ENCODE results near the gene RASSF8. TPM values are rescaled to one million over a fixed set of nuclear protein-coding genes. Genes with fewer than 3 reads are reported as not detected.
A peak's percentile ranks its signal among the peaks of the same experiment; 100 is the strongest.

Gene RASSF8
- total RNA-seq, 1 donor from 2014 or later: 38.7 TPM

GRCh38 chr12:26027401-26027800 lies 68.9 kb downstream of the RASSF8 start:
- no peak for DNase-seq (ENCODE audit: extremely low read depth, low read depth, low spot score)

GRCh38 chr12:26028953-26029735 lies 70.7 kb downstream of the RASSF8 start:
- DNase-seq (ENCODE audit: extremely low read depth, low read depth, low spot score): peak; percentile 36

- DNase-seq (ENCODE audit: extremely low read depth, low read depth, low spot score): no peak
Measured at GRCh38 chr12:26029736-26030022, 71.2 kb downstream of the RASSF8 start.

- no peak for DNase-seq (ENCODE audit: extremely low read depth, low read depth, low spot score)
Measured at GRCh38 chr12:26030371-26030770, 71.9 kb downstream of the RASSF8 start.

- DNase-seq (ENCODE audit: extremely low read depth, low read depth, low spot score): no peak
Measured at GRCh38 chr12:26031318-26031717, 72.8 kb downstream of the RASSF8 start.

DNA sequence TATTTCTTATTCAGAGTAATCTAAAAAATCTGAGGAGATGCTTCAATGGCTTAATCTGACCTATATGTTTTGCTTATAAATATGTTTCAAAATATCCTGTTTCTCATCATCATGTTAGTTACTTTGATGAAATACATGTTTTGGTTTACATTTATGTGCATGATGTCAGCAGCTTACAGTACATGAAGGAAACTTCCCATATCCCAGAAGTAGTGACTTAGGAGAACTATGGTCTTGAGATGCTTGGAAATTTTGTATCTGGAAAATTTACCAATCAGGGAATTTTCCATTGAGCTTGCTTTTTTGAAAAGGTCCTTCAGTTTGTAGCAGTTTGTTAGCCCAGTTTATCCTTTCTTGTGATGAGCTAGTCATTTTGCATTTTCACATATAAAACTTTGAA lies 73.3 kb downstream of the RASSF8 start:
- DNase-seq (ENCODE audit: extremely low read depth, low read depth, low spot score): no peak

GRCh38 chr12:26032290-26032689 lies 73.8 kb downstream of the RASSF8 start:
- DNase-seq (ENCODE audit: extremely low read depth, low read depth, low spot score): no peak

DNA sequence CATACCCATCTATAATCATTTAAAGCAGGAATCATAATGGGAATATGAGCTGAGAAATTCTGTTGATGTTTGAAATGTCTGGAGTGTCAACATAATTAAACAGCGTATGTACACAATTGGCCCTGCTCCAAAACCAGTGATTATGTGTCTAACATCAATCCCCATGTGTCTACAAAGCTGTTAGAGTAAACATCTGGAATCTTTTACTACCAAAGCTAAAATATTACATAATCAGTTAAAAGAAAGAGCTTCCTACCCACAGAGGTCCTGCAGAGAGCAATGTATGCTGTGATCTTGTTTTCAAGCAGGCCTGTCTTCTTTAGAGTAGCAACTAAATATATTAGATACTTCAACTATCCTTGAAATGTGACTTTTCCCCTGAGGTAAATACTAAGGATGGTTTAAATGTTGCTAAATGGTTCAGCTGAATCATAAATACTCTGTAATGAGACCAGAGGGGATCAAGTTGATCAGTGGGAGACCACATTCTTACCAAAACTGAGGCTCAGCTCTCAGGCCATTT lies 74.3 kb downstream of the RASSF8 start:
- DNase-seq (ENCODE audit: extremely low read depth, low read depth, low spot score): no peak

DNA sequence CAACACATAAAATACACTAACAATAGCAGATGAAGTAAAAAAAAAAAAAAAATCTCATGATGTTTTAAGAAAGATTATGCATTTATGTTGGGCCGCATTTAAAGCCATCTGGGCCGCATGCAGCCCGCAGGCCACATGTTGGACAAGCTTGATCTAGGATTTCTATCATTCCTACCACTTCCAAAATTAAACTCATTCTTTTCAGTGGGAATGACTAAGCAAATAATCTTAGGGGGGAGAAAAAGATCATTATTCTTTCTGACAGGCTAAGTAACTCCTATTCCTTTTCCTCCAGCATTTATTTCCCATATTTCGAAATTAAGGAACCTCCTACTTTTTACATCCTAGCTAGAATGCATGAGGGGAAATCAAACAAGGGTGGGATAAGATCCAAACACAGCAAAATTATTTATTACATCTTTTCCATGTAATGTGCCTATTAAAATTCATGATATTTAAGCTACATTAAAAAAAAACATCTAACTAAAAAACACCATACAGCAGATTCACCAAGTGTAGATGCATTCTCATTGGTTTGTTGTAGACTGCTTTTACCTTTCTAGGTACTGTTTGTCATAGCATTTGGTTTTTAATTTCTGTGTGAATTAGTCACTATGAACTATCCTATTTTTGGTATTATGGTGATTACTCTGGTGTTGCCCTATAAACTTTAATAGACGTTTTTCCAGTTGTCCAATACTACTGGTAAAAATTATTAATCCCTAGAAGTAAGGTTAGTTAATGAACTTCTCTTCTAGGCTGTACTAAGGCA lies 76.1 kb downstream of the RASSF8 start:
- DNase-seq (ENCODE audit: extremely low read depth, low read depth, low spot score): no peak

- DNase-seq (ENCODE audit: extremely low read depth, low read depth, low spot score): no peak
Measured at GRCh38 chr12:26036877-26037276, 78.4 kb downstream of the RASSF8 start.

GRCh38 chr12:26037615-26038220 lies 79.2 kb downstream of the RASSF8 start:
- DNase-seq (ENCODE audit: extremely low read depth, low read depth, low spot score): no peak

DNA sequence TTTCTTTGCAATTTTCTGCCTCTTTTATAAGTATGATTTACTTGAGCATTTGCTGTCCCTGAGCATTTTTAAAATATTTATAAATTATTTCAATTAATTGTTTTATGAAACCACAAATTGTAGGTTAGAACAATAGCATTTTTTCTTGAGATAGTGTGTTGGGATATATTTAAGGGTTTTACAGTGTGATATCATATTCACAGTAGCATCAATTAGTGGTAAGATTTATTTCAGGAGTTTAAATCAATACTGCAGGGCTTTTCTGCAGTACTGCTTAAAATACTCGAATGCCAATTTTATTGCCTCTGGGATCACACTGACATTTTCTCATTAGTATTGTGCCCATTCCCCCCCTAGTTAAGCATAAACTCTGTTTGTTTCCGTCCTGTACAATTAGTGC lies 84.2 kb downstream of the RASSF8 start:
- no peak for DNase-seq (ENCODE audit: extremely low read depth, low read depth, low spot score)

DNA sequence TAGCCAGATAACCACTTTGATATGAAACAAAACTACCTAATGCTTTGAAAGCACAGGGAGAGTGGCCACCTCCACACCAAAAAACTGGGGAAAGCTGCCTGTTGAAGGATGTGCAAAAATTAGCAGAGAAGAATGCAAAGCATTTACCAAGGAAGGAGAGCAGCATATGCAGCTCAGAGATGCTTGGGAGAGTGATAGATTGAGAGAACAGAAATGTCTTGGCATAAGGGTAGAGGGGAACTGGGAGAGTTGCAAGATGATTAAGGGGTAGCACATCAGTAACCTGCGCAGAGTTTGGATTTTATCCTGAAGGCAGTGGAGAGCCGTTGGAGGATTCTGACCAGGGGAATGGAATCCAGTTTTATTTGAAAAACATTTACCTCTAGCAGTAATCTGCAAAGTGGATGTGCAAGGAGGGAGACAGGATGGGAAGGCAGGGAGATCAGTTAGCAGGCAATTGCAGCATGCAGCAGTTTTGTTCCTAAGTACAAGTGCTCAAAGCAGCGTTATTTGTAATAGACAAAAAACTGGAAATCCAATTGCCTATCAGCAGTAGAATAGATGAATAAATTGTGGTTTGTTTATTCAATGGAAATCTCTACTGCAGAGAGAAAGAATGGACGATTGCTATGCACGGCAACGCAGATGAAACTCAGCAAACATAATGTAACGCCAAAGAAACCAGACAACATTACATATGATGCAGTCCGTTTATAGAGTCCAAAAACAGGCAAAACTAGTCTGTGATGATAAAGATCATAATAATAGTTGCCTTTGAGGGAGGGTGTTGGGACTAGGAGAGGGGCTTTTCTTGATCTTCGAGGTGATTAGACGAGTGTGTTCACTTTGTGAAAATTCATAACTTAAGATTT lies 84.9 kb downstream of the RASSF8 start:
- no peak for DNase-seq (ENCODE audit: extremely low read depth, low read depth, low spot score)

- DNase-seq (ENCODE audit: extremely low read depth, low read depth, low spot score): no peak
Measured at GRCh38 chr12:26044007-26044394, 85.5 kb downstream of the RASSF8 start.

- no peak for DNase-seq (ENCODE audit: extremely low read depth, low read depth, low spot score)
Measured at GRCh38 chr12:26044592-26044991, 86.1 kb downstream of the RASSF8 start.

GRCh38 chr12:26046203-26046602 lies 87.7 kb downstream of the RASSF8 start:
- no peak for DNase-seq (ENCODE audit: extremely low read depth, low read depth, low spot score)

- DNase-seq (ENCODE audit: extremely low read depth, low read depth, low spot score): no peak
Measured at GRCh38 chr12:26046906-26047305, 88.4 kb downstream of the RASSF8 start.

DNA sequence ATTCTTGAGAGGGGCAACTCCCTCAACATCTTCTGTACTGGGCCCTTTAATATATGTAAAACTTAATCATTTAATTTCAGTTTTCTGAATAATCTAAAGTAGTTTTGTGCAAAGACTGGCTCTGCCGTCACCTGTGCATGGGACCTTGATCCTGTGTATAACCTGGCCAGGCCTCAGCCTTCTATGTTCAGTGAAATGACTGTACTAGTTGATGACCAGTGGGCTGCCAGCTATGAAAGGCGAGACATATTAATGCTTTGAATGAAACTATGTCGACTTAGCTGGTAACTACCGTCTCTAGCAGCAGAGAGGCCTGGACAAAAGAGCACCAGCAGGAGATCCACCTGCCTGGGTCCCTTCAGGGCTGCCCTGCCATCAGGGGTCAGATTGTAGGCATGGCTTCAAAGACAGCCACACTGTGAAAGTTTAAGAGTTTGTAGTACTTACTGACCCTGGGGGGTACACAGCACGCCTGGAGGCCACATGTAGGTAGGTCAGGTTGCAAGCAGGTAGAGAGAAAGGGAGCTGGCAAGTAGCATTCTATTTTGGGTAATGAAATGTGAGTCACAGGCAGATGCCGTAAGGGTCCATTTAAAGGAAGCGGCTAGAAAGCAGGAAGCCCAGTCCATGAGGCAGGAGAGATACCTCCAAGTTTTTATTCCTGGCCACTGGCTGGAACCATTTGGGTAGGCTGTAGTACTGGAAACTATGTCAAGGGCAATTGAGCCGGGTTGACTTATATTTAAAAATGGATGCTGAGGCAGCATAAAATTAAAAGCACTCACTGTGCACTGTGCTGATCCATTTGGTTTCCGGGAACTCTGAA lies 89.1 kb downstream of the RASSF8 start:
- DNase-seq (ENCODE audit: extremely low read depth, low read depth, low spot score): no peak

DNA sequence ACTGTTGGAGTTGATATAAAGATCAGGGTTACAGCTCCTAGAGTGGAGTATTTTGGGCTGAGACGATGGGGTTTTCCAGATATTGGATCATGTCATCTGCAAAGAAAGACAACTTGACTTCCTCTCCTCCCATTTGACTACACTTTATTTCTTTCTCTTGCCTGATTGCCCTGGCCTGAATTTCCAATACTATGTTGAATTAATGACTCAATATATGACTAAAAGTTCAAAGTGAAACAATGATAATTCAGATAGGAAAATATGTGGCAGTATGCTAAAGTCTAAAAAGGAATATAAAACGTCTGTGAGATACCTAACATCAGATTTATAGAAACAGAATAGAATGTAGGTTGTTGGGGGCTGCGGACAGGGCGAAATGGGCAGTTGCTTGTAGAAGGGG lies 94.2 kb downstream of the RASSF8 start:
- no peak for DNase-seq (ENCODE audit: extremely low read depth, low read depth, low spot score)

GRCh38 chr12:26054383-26054782 lies 95.9 kb downstream of the RASSF8 start:
- no peak for DNase-seq (ENCODE audit: extremely low read depth, low read depth, low spot score)

Data from glomerular endothelial cell (primary cell).